Sigmoid colon (tissue), 3 donors: ENCODE measurements around the gene USHBP1.

ENCODE experiments used
- CTCF ChIP-seq, 4 experiments: fragments of 450-650 bp in 3 of 4; fragments of 200-600 bp in 1 of 4; IDR thresholded peaks; one replicate each; pipeline ENCODE4 v1.5.1; 2016 to 2019; ENCODE audit warnings: antibody characterized with exemption in 4 of 4, mild to moderate bottlenecking in 3 of 4, moderate library complexity in 2 of 4
- POLR2A ChIP-seq, 2 donors: fragments of 450-650 bp; IDR thresholded peaks; one replicate each; pipeline ENCODE4 v1.6.1; 2016; ENCODE audit warnings: antibody characterized with exemption in 2 of 2, mild to moderate bottlenecking in 2 of 2, moderate library complexity in 2 of 2

GRCh38 chr19:17206736-17207581, 57.6 kb downstream of the USHBP1 start:
- TF ChIP-seq POLR2A (IDR thresholded peaks at IDR 0.05) (no peak), CTCF (IDR thresholded peaks at IDR 0.05) (no peak)
